ENCODE measurements around the gene BLACAT1. TPM values are rescaled to one million over a fixed set of nuclear protein-coding genes. Genes with fewer than 3 reads are reported as not detected.
"Not testable (repeated sequence)": the region's sequence is repeated elsewhere in the genome, so short reads cannot be mapped to it uniquely, and the experiment has no call there.

BLACAT1 gene
- total RNA-seq, 5 donors from 2014 or later (not counting 1 experiment from before 2014, with no cell fraction given): 0.16 to 0.60 (median 0.30) TPM; not detected in 2

- H3K27ac Mint-ChIP-seq: no peak overlapping the region
- ATAC-seq (replicated peaks in 1 of 4) (peak; percentile 60 to 81 (median 70)), DNase-seq (peak; percentile 42 to 85 (median 60))
- H3K4me3 Mint-ChIP-seq: no peak overlapping the region
- no peaks in the 10 kb centered on the region for H3K36me3 Mint-ChIP-seq
- H3K9me3 Mint-ChIP-seq: no peaks in the 10 kb centered on the region
- H3K4me1 ChIP-seq (ENCODE audit: control insufficient read depth in 1 of 2, extremely low read depth in 1 of 2, insufficient read depth in 2 of 2, low read length in 2 of 2): peaks cover 0 to 34% of the 10 kb centered on the region in 2 experiments
- H3K4me1 Mint-ChIP-seq: peaks cover 24 to 37% (median 32%) of the 10 kb centered on the region in 3 donors
- ChIA-PET CTCF (interaction anchor here (0.5 to 5.0 kb wide), 30 partner anchors 9 to 1311 kb away, joined by 3 to 59 read pairs (median 4); no protein-coding TSS in a partner anchor), POLR2A (interaction anchor here in 1 of 2 donors (0.6 kb wide), 1 partner anchor 270 kb away, joined by 3 read pairs; no protein-coding TSS in a partner anchor)
- H3K9me3 ChIP-seq: no peaks in the 10 kb centered on the region
- H3K27me3 Mint-ChIP-seq: peaks cover 43 to 53% of the 10 kb centered on the region in 2 donors
- no peak overlapping the region for H3K4me3 ChIP-seq (ENCODE audit: control insufficient read depth in 1 of 2, extremely low read depth in 1 of 2, low read length in 1 of 2)
- WGBS (ENCODE audit: insufficient coverage): 54% methylated on average over 9 of the region's 13 CpGs
- no peaks in the 10 kb centered on the region for H3K36me3 ChIP-seq (ENCODE audit: control insufficient read depth in 2 of 2, extremely low read depth in 1 of 2, insufficient read depth in 1 of 2, low read length in 1 of 2)
- H3K27ac ChIP-seq (ENCODE audit: low read length): no peak overlapping the region
- peaks cover 2 to 52% of the 10 kb centered on the region in 2 experiments for H3K27me3 ChIP-seq (replicated peaks in 1 of 2; ENCODE audit: control insufficient read depth in 2 of 2, extremely low read depth in 1 of 2, insufficient read depth in 2 of 2, low read length in 1 of 2)
Observed at GRCh38 chr1:205484985-205485967, 29.4 kb upstream of the BLACAT1 start.

GRCh38 chr1:205483372-205483771, 27.5 kb upstream of the BLACAT1 start:
- no peaks in the 10 kb centered on the region for H3K36me3 ChIP-seq (ENCODE audit: control insufficient read depth in 2 of 2, extremely low read depth in 1 of 2, insufficient read depth in 1 of 2, low read length in 1 of 2)
- ChIA-PET CTCF (interaction anchor here in 1 of 2 donors (1.2 kb wide), 1 partner anchor 129 kb away, joined by 3 read pairs; no protein-coding TSS in a partner anchor), POLR2A (no interaction called here)
- H3K27me3 ChIP-seq (replicated peaks in 1 of 2; ENCODE audit: control insufficient read depth in 2 of 2, extremely low read depth in 1 of 2, insufficient read depth in 2 of 2, low read length in 1 of 2): peaks cover 2 to 45% of the 10 kb centered on the region in 2 experiments
- Mint-ChIP-seq H3K27me3 (peaks cover 48 to 50% of the 10 kb centered on the region in 2 donors), H3K27ac (peak overlapping the region in 1 of 2 donors; percentile 64), H3K4me3 (no peak overlapping the region), H3K4me1 (peaks cover 32 to 45% (median 41%) of the 10 kb centered on the region in 3 donors), H3K9me3 (no peaks in the 10 kb centered on the region), H3K36me3 (no peaks in the 10 kb centered on the region)
- H3K4me3 ChIP-seq (ENCODE audit: control insufficient read depth in 1 of 2, extremely low read depth in 1 of 2, low read length in 1 of 2): no peak overlapping the region
- no peaks in the 10 kb centered on the region for H3K9me3 ChIP-seq
- H3K27ac ChIP-seq (ENCODE audit: low read length): no peak overlapping the region
- H3K4me1 ChIP-seq (ENCODE audit: control insufficient read depth in 1 of 2, extremely low read depth in 1 of 2, insufficient read depth in 2 of 2, low read length in 2 of 2): peaks cover 0 to 52% of the 10 kb centered on the region in 2 experiments
- 73% methylated on average over 2 of the region's 2 CpGs for WGBS (ENCODE audit: insufficient coverage)
- DNase-seq: no peak
- no peak for ATAC-seq (replicated peaks in 1 of 4)

GRCh38 chr1:205482587-205482986, 26.7 kb upstream of the BLACAT1 start:
- Mint-ChIP-seq H3K27me3 (peaks cover 46 to 47% of the 10 kb centered on the region in 2 donors), H3K27ac (peak overlapping the region in 1 of 2 donors; percentile 73), H3K4me1 (peaks cover 32 to 41% (median 39%) of the 10 kb centered on the region in 3 donors)
- POLR2A ChIA-PET: interaction anchor here in 1 of 2 donors (0.6 kb wide), 1 partner anchor 62 kb away, joined by 8 read pairs; no protein-coding TSS in a partner anchor
- not testable (repeated sequence) for ATAC-seq (replicated peaks in 1 of 4); H3K36me3 Mint-ChIP-seq; H3K4me3 Mint-ChIP-seq; H3K4me3 ChIP-seq (ENCODE audit: control insufficient read depth in 1 of 2, extremely low read depth in 1 of 2, low read length in 1 of 2); H3K9me3 ChIP-seq; H3K36me3 ChIP-seq (ENCODE audit: control insufficient read depth in 2 of 2, extremely low read depth in 1 of 2, insufficient read depth in 1 of 2, low read length in 1 of 2); H3K9me3 Mint-ChIP-seq; DNase-seq
- H3K4me1 ChIP-seq (ENCODE audit: control insufficient read depth in 1 of 2, extremely low read depth in 1 of 2, insufficient read depth in 2 of 2, low read length in 2 of 2): peaks cover 0 to 53% of the 10 kb centered on the region in 2 experiments
- H3K27ac ChIP-seq (ENCODE audit: low read length): peak overlapping the region; percentile 78
- CTCF ChIA-PET: interaction anchor here in 1 of 2 donors (1.2 kb wide), 1 partner anchor 128 kb away, joined by 3 read pairs; no protein-coding TSS in a partner anchor
- WGBS (ENCODE audit: insufficient coverage): 100% methylated on average over 2 of the region's 11 CpGs
- H3K27me3 ChIP-seq (replicated peaks in 1 of 2; ENCODE audit: control insufficient read depth in 2 of 2, extremely low read depth in 1 of 2, insufficient read depth in 2 of 2, low read length in 1 of 2): peaks cover 2 to 41% of the 10 kb centered on the region in 2 experiments

GRCh38 chr1:205481629-205482151, 25.8 kb upstream of the BLACAT1 start:
- Mint-ChIP-seq H3K27ac (peak overlapping the region; percentile 60 to 73), H3K4me3 (peak overlapping the region in 2 of 3 donors; percentile 29 to 63), H3K9me3 (no peaks in the 10 kb centered on the region), H3K4me1 (peaks cover 32 to 41% (median 39%) of the 10 kb centered on the region in 3 donors), H3K36me3 (no peaks in the 10 kb centered on the region), H3K27me3 (peaks cover 45 to 46% of the 10 kb centered on the region in 2 donors)
- DNase-seq (peak in 14 of 35 experiments; percentile 5 to 54 (median 16)), ATAC-seq (replicated peaks in 1 of 4) (peak in 1 of 4 experiments; percentile 9)
- Histone ChIP-seq H3K27ac (ENCODE audit: low read length) (peak overlapping the region; percentile 78), H3K9me3 (no peaks in the 10 kb centered on the region), H3K36me3 (ENCODE audit: control insufficient read depth in 2 of 2, extremely low read depth in 1 of 2, insufficient read depth in 1 of 2, low read length in 1 of 2) (no peaks in the 10 kb centered on the region), H3K4me3 (ENCODE audit: control insufficient read depth in 1 of 2, extremely low read depth in 1 of 2, low read length in 1 of 2) (peak overlapping the region in 1 of 2 donors; percentile 19), H3K4me1 (ENCODE audit: control insufficient read depth in 1 of 2, extremely low read depth in 1 of 2, insufficient read depth in 2 of 2, low read length in 2 of 2) (peaks cover 0 to 53% of the 10 kb centered on the region in 2 experiments), H3K27me3 (replicated peaks in 1 of 2; ENCODE audit: control insufficient read depth in 2 of 2, extremely low read depth in 1 of 2, insufficient read depth in 2 of 2, low read length in 1 of 2) (peaks cover 2 to 40% of the 10 kb centered on the region in 2 experiments)
- 39% methylated on average over 13 of the region's 15 CpGs for WGBS (ENCODE audit: insufficient coverage)
- CTCF ChIA-PET: interaction anchor here (0.6 to 2.2 kb wide), 3 partner anchors 42 to 146 kb away, joined by 3 to 6 read pairs (median 4); no protein-coding TSS in a partner anchor
- POLR2A ChIA-PET: no interaction called here

GRCh38 chr1:205481218-205481617, 25.4 kb upstream of the BLACAT1 start:
- H3K9me3 ChIP-seq: no peaks in the 10 kb centered on the region
- ChIA-PET POLR2A (interaction anchor here in 1 of 2 donors (0.6 to 0.7 kb wide), 2 partner anchors 268 to 294 kb away, joined by 3 read pairs; partner anchors contain the start of gene RAB29), CTCF (interaction anchor here (1.0 to 2.2 kb wide), 2 partner anchors 43 kb away, joined by 3 to 6 read pairs; no protein-coding TSS in a partner anchor)
- DNase-seq (peak in 2 of 35 experiments; percentile 9 to 11), ATAC-seq (replicated peaks in 1 of 4) (no peak)
- WGBS (ENCODE audit: insufficient coverage): 36% methylated on average over 7 of the region's 11 CpGs
- Mint-ChIP-seq H3K36me3 (no peaks in the 10 kb centered on the region), H3K9me3 (no peaks in the 10 kb centered on the region), H3K27ac (peak overlapping the region; percentile 60 to 73), H3K4me1 (peaks cover 32 to 41% (median 39%) of the 10 kb centered on the region in 3 donors), H3K4me3 (peak overlapping the region in 2 of 3 donors; percentile 25 to 63), H3K27me3 (peaks cover 46 to 48% of the 10 kb centered on the region in 2 donors)
- H3K36me3 ChIP-seq (ENCODE audit: control insufficient read depth in 2 of 2, extremely low read depth in 1 of 2, insufficient read depth in 1 of 2, low read length in 1 of 2): no peaks in the 10 kb centered on the region
- H3K4me3 ChIP-seq (ENCODE audit: control insufficient read depth in 1 of 2, extremely low read depth in 1 of 2, low read length in 1 of 2): peak overlapping the region in 1 of 2 donors; percentile 19
- peaks cover 0 to 53% of the 10 kb centered on the region in 2 experiments for H3K4me1 ChIP-seq (ENCODE audit: control insufficient read depth in 1 of 2, extremely low read depth in 1 of 2, insufficient read depth in 2 of 2, low read length in 2 of 2)
- peaks cover 2 to 40% of the 10 kb centered on the region in 2 experiments for H3K27me3 ChIP-seq (replicated peaks in 1 of 2; ENCODE audit: control insufficient read depth in 2 of 2, extremely low read depth in 1 of 2, insufficient read depth in 2 of 2, low read length in 1 of 2)
- H3K27ac ChIP-seq (ENCODE audit: low read length): peak overlapping the region; percentile 78

Data from T-cell (primary cell).